ENCODE data around the gene DZIP1.

The DZIP1 gene

GRCh38 chr13:95627590-95627989, 16.9 kb downstream of the DZIP1 start:
- no peak for TF ChIP-seq ZFX (IDR thresholded peaks at IDR 0.05; ENCODE audit: borderline replicate concordance)
- TF ChIP-seq CTCF (IDR thresholded peaks at IDR 0.05) = no peak
- no peak overlapping the region for H3K27ac ChIP-seq

DNA sequence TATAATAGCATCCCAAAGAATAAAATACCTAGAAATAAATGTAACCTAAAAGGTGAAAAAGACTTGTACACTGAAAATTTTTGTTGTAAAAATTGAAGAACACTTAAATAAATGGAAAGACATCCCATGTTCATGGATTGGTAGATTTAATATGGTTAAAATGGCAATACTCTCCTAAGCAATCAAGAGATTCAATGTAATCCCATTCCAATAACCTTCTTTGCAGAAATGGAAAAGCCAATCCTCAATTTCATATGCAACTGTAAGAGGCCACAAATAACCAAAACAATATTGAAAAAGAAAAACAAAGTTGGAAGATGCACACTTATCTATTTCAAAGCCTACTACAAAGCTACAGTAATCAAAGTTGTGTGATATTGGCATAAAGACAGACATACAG, 17.7 kb downstream of the DZIP1 start:
- H3K27ac ChIP-seq = no peak overlapping the region
- TF ChIP-seq ZFX (IDR thresholded peaks at IDR 0.05; ENCODE audit: borderline replicate concordance) = no peak
- no peak for TF ChIP-seq CTCF (IDR thresholded peaks at IDR 0.05)

DNA sequence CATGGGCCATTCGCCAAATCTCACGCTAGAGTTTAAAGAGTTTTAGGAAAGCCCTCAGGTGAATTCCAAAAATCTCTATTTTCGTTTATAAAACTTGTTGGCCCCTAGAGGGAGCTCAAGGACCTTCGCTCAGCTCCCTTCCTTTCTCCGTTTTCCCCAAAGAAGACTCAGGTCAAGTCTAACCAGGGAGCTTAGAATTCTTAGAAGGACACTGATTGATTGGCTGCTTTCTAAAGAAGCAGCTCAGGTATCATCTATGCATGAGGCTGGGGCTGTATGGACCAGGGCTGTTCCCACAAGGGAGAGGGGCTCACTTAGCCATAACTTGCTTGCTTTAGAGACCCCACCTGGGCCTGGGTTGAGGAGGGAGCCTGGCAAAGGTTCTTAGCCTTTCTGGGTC, 20.5 kb downstream of the DZIP1 start:
- H3K27ac ChIP-seq = no peak overlapping the region
- TF ChIP-seq CTCF (IDR thresholded peaks at IDR 0.05) (peak; percentile 88), ZFX (IDR thresholded peaks at IDR 0.05; ENCODE audit: borderline replicate concordance) (no peak)

DNA sequence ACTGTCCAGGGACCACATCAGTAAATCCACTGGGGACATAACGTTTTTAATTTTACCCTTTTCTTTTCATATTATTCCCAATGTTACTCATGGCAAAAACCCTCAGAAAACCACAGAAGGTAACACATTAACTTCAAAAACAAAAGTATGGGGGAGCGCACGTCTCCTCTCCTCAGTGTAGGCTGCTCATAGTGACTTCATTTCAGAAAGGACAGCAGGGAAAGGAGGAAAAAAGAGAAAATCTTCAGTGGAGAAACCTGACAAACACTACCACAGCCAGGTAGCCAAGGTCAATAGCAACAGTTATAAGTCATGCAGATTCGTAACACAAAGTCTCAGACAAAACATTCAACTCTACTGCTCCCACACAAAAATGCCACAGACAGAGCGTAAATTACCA, 21.4 kb downstream of the DZIP1 start:
- TF ChIP-seq ZFX (IDR thresholded peaks at IDR 0.05; ENCODE audit: borderline replicate concordance) = no peak
- H3K27ac ChIP-seq = no peak overlapping the region

DNA sequence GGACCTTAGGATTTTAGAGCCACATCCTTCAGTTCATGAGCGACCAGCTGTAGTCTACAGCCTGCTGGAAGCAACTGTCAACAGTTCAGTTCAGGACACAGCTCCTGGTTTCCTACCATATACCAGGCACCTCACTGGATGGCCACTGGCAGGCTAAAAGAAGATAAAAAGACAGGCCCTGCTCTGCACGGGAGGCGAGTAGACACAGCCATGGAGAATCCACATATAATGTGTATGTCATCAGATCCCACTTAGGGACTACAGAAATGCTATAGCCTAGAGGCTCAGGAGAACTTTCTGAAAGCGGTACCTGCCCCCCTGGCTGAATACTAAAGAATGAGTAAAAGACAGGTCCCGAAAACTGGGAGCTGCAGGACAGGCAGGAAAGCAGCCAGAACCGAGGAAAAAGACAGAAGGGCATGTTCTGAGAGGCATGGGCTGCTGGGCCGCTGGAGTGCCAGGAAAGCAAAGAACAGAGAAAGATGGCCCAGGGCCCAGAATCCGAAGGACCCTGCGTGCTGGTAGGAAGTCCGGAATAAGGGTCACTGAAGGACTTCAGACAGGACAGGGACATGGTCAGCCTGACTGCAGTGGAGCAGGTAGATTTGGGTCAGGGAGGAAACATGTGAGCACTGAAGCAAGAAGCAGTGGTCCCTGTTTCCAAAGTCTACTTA, 23.5 kb downstream of the DZIP1 start:
- no peak for TF ChIP-seq CTCF (IDR thresholded peaks at IDR 0.05)
- TF ChIP-seq ZFX (IDR thresholded peaks at IDR 0.05; ENCODE audit: borderline replicate concordance) = no peak

DNA sequence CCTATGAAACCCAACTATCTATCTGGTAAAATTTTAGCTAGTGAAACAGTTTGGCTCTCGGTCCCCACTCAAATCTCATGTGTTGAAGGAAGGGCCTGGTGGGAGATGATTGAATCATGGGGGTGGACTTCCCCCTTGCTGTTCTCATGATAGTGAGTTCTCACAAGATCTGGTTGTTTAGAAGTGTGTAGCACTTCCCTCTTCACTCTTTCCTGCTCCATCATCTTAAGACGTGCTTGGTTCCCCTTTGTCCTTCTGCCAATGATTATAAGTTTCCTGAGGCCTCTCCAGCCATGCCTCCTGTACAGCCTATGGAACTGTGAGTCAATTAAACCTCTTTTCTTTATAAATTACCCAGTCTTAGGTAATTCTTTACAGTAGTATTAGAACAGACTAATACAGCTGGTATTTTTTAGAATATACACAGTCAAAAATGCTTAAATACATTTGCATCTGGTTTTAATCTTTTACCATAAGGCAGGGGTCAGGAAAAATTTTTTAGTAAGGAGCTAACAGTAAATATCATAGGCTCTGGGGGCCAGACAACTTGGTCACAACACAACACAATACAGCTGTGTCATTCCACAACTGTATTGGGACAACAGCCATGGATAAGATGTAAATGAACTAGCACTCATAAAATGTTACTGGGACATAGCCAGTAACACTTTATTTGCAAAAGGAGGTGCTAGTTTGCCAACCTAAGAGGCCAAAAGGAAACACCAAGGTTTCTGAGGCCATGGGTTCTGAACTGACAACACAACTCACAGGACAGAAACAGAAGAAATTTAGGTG, 24.3 kb downstream of the DZIP1 start:
- no peak overlapping the region for H3K27ac ChIP-seq

More for the DNA sequence above, 23.5 kb downstream of the DZIP1 start:
- H3K27ac ChIP-seq = no peak overlapping the region

GRCh38 chr13:95615539-95615938, 29.0 kb downstream of the DZIP1 start:
- TF ChIP-seq CTCF (IDR thresholded peaks at IDR 0.05) (no peak), ZFX (IDR thresholded peaks at IDR 0.05; ENCODE audit: borderline replicate concordance) (no peak)
- no peak overlapping the region for H3K27ac ChIP-seq

More for the DNA sequence above, 24.3 kb downstream of the DZIP1 start:
- TF ChIP-seq ZFX (IDR thresholded peaks at IDR 0.05; ENCODE audit: borderline replicate concordance) (no peak), CTCF (IDR thresholded peaks at IDR 0.05) (no peak)
